Smooth muscle cell of the brain vasculature (primary cell): ENCODE results near the gene RLF.

Source experiments
- DNase-seq: peaks from one replicate; pipeline ENCODE4 v3.0.0-alpha.2; 2012; ENCODE audit warnings: low read depth, low spot score

RLF gene, protein sequence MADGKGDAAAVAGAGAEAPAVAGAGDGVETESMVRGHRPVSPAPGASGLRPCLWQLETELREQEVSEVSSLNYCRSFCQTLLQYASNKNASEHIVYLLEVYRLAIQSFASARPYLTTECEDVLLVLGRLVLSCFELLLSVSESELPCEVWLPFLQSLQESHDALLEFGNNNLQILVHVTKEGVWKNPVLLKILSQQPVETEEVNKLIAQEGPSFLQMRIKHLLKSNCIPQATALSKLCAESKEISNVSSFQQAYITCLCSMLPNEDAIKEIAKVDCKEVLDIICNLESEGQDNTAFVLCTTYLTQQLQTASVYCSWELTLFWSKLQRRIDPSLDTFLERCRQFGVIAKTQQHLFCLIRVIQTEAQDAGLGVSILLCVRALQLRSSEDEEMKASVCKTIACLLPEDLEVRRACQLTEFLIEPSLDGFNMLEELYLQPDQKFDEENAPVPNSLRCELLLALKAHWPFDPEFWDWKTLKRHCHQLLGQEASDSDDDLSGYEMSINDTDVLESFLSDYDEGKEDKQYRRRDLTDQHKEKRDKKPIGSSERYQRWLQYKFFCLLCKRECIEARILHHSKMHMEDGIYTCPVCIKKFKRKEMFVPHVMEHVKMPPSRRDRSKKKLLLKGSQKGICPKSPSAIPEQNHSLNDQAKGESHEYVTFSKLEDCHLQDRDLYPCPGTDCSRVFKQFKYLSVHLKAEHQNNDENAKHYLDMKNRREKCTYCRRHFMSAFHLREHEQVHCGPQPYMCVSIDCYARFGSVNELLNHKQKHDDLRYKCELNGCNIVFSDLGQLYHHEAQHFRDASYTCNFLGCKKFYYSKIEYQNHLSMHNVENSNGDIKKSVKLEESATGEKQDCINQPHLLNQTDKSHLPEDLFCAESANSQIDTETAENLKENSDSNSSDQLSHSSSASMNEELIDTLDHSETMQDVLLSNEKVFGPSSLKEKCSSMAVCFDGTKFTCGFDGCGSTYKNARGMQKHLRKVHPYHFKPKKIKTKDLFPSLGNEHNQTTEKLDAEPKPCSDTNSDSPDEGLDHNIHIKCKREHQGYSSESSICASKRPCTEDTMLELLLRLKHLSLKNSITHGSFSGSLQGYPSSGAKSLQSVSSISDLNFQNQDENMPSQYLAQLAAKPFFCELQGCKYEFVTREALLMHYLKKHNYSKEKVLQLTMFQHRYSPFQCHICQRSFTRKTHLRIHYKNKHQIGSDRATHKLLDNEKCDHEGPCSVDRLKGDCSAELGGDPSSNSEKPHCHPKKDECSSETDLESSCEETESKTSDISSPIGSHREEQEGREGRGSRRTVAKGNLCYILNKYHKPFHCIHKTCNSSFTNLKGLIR (N-terminal part only)

DNA sequence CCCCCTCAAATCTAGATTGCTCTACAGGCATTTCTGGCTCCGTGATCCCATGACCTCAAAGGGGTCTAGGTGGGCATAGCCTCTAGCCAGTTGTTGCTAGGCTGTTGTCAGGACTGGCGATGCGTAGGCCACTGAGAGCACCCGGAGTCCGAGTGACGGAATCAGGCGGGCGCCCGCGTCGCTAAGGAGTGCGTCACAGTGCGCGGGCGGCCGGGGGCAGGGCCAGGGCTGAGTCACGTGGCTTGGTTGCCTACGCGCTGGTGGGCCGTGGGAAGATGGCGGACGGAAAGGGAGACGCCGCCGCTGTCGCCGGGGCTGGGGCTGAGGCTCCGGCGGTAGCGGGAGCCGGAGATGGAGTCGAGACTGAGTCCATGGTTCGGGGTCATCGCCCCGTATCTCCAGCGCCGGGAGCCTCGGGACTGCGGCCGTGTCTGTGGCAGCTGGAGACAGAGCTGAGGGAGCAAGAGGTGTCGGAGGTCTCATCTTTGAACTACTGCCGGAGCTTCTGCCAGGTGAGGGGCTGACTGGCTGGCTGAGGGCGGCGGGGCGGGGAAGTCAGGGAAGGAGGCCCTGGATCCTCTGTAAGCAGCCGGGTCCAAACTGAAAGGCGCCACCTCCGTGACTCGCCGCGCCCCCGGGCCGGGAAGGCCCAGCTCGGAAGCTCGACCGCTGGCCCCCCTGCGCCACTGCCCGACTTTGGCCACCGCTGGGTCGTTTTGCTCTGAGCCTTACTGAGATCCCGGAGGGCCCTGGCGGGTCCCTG, at the start of gene RLF:
Gene RLF (plus strand): TSS at position 263 of the 763 bp plus-strand sequence. CDS start 13 bp downstream, at position 276.
- peak; percentile 83 for DNase-seq

DNA sequence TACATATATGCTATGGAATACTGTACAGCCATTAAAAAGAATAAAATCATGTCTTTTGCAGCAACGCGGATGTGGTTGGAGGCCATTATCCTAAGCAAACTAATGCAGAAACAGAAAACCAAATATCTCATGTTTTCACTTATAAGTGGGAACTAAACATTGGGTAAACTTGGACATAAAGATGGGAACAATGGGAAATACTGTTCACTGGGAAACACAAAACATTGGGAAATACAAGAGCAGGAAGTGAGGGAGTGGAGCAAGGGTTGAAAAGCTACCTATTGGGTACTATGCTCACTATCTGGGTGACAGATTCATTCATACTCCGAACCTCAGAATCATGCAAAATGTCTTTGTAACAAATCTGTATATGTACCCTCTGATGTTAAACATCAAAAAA, 46.8 kb upstream of the RLF start:
- no peak for DNase-seq

DNA sequence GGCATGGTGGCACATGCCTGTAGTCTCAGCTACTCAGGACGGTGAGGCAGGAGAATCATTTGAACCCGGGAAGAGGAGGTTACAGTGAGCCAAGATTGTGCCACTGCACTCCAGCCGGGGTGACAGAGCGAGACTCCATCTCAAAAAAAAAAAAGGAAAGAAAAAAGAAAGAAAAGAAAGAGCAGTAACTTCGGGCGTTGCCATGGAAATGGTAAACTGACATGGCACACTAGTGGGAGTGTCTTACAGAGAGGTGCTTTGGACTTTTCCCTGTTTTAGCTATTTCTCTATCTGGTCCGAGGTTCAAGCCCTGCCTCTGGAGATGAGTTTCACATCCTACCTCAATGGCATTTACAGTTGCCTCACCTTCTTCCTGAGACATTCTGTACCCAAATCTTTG, 41.1 kb upstream of the RLF start:
- DNase-seq: no peak

DNA sequence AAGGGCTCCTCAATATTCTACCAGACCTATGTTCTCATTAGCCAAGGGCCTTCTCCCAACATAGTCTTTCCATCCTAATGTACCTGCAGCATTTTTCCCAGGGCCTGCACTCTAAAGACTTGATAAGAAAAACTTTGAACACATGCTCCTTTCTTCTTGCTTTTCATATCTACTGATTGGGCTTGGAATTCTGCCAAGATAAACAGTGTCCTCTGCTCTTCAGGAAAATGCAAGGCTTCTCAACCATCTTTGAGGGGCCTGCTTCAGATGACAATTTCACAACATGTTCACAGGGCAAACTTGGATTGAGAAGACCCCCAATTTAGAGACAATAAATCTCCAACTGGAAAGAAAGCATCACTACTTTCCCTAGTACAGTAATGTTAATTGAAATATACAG, 38.3 kb upstream of the RLF start:
- DNase-seq: no peak

DNA sequence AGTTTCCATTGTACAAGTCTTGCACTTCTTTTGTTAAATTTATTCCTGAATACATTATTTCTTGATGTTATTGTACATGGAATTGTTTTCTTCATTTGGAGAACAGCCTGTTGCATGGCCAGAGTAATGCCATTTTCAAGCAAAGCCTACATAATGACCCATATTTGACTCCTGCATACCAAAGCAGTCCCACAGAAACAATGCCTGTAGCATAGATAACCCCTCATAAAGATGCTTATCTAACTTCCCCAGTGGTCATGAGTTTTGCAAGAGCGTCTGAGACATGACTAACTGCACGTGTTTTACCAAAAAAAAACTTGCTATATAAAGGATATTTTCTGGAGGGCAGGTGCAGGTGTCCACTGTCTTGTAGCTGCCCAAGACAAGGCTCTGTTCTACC, 30.3 kb upstream of the RLF start:
- no peak for DNase-seq

DNA sequence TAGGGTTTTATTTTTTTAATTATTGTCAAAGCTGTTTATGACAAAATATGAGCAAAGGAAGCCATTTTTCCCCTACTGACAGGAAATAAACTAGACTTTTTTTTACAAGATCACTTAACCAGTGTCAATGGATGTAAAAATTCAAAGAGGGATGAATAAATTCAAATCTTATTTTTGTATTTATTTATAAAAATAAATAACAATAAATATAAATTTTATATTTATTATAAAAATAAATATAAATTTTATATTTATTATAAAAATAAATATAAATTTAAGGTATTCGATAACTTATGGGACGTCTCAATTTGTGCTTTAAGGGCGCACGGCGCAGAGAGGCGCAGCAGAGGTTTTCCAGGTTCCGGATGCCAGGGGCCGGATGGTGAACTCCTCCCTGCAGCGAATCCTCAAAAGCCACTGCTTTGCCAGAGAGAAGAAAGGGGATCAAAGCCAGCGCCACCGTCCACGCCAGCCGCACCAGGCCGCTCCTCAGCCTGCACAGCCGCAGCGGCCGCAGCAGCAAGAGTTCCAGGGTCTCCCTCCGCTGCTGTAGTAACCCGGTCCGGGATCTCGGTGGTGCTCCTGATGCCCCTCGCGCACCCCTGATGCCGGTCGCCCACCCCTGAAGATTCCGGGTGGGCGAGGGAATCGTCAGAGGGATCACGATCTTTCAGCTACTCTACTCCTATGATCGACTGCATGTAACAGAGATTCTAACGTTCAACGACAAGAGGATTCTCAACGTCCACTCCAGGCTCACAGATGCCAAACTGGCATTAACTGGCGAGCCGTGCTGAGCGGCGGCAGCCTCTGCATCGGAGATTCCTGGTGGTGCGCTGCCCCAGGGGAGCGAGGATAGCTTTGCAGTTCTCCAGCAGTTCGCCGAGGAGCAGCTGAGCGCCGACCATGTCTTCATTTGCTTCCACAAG, 28.5 kb upstream of the RLF start:
- no peak for DNase-seq

DNA sequence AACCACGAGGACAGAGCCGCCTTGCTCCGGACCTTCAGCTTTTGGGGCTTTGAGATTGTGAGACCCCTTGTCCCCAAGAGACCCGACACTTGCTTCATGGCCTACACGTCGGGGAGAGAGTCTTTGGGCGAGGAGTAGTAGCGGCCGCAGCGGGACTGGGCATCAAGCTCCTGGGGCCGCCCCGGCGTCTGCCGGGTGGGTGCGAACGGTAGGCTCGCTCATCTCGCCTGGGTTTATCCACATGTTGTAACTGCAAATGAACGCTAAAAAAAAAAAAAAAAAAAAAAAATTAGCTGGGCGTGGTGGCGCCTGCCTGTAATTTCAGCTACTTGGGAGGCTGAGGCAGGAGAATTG, 27.9 kb upstream of the RLF start:
- no peak for DNase-seq

DNA sequence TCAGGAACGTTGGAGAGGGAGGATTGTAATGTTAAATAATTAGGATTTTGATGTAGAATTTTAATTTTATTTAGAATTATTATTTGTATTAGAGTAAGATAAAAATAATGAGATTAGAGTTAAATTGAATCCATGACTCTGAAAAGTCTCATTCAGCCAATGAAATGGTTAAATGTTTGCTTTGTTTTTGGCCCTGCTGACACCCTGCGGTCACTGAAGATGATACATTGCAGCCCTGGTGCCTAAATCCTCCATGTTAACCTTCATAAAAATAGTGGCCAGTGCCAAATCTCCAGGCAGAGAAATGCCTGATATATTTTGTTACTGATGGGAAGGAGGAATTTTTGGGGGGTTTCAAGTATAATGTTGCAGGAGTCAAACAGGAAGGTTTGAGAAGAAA, 27.3 kb upstream of the RLF start:
- no peak for DNase-seq

DNA sequence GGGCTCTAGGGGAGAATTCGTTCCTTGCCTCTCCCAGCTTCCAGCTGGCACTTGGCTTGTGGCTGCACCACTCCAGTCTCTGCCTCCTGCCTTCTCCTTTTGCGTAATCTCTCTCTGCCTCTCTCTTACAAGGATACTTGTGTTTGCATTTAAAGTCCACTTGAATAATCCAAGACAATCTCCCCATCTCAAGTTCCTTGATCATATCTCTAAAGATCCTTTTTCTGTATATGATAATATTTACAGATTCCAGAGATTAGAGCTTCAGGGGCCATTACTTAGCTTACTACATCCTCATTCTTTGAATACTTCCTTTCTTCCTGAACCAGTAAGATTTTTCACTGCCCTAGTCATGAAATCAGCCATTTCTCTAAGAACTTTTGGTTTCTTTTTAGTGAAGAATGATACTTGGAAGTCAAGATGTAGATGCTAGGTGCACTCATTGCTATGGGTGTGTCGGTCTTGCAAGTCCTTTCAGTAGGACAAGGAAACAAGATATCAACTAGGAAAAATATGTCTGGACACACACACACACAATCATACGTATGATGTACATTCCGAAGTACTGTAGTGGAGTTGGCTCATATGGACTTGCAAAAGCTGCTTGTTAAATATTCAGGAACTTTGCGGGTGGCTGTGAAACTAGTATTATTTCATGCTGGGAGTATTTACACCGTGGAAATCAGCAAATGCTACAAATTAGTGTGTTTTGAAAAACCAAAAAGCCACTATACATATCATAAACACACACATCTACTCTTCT, 20.8 kb upstream of the RLF start:
- no peak for DNase-seq

DNA sequence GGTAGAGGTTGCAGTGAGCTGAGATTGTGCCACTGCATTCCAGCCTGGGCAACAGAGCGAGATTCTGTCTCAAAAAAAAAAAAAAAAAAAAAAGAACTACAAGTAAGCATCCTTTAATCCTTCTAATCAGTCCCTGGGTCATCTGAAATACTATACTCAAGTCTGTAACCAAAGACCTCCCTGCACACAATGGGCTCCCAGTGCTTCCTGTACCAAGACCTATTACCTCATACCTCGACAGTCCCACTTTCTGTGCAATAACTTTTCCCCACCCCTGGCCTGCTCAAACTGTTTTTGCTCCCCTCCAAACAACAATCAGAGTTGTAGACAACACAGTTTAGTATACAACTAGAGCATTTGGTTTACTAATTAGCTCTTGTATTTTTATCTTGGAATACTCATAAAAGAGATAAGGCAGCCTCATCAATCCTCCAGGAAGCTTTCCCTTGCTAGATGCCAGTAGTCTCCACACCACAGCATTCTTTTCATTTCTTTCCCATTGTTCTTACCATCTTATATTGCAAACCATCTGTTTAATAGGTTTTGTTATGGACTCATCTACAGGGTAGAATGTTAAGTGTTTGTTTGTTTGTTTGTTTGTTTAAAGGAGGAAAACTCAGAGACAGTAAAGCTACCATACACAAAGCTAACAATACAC, 19.2 kb upstream of the RLF start:
- DNase-seq: no peak

DNA sequence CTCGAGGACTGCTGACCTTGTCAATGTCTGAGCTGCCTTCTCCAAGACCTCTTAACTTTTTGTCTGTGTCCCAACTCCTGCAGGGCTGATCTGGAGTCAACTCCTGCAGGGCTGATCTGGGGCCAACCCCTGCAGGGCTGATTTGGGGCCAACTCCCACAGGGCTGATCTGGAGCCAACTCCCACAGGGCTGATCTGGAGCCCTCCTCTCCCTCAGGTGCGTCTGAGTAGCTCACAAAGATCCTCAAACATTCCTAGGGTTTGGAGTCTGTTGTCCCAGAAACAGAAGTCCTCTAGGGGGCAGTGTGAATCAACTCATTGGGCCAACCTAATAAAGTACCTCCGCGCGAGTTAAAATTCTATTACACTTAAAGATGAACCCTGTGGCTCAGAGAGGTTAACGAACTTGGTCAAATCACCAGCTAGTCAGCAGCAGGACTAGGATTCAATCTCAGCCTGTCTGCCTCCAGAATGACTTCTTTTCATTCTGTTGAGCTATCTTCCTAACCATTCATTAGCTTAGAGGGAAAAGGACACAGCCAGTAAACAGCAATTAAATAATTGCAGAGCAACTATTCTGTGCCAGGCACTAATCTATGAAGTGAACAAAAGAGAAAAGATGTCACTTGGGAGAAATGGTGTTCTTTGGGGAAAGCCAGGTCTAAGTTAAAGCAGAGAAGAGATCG, 17.2 kb upstream of the RLF start:
- peak; percentile 32 for DNase-seq

DNA sequence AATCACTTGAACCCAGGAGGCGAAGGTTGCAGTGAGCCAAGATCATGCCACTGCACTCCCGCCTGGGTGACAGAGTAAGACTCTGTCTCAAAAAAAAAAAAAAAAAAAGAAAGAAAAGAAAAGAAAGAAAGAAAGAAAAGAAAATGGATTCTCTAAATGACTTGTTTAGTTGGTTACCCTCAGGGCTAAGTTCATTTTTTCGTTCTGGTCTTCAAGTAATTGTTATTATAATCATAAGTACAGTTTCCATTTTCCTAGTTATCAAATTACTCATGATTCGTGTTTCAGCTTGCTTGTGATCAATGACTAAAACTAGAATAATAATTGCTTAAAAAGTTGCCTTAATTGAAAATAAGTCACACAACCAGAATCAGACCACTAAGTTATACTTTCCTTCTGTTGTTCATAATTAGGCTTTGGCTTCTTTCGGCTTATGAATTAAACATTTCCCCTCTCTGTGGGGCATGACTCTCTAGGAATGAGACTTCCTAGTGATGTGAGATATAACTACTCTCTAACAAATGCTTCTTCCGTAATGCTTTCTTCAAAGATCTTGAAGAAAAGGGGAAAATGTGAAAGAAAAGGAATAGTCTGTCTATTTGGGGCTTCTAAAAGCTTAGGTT, 9.6 kb upstream of the RLF start:
- DNase-seq: no peak

DNA sequence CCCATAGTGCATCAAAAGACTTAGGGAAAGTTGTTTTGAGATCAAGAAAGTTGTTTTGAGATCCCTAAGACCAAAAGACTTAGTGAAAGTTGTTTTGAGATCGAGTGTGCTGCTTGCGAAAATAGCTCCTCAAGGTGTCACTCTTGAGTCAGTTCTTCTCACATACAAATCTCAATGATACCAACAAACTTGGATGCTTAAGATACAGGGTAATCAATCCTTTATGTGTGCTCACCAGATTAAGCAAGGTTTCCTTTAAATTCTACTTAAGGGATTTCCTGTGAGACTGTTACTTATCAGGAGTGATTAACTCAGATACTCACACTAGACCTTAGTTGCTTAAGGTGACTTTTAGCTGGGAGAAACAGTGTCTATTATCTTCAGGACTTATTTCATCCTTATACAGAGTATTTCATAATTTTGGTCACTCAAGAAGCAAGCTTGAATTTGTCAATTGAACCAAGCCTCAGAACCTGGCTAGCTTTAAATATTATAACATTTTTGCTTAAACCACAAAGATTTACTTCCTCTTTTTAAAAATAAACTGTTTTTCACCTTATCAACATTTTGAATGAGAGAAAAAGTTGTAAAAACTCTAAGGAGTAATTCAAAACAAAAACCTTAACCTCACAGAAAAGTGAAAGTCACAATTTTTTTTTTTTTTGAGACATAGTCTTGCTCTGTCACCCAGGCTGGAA, 8.0 kb upstream of the RLF start:
- DNase-seq: peak; percentile 23

DNA sequence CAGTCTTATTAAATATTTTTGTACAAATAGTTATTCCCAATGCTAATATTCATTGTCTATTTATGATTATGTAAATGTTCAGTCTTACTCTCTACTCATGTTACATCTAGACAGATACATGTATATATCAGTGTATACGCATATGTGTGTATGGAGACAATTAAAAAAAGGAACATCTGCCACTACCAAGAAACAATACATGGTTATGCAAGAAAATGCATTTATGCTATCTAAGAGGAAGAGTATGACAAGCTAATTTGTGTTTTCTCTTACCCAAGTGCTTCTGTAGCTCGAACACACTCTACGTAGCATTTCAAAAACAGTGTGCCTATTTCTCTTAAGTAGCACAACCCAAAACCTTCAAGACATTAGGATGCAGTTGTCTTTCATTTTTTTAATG, 6.1 kb upstream of the RLF start:
- DNase-seq: no peak

DNA sequence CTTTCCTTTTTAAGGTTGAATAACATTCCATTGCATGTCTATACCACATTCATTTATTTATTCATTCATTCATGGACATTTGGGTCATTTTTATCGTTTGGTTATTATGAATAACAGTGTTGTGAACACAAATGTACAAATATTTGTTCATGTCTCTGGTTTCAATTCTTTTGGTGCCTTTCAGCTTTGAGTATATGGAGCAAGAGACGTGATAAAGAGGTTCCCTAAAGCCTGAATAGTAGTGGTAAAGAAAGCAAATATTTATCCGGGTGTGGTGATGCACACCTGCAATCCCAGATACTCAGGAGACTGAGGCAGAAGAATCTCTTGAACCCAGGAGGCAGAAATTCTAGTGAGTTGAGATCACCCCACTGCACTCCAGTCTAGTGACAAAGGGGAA, 5.3 kb upstream of the RLF start:
- DNase-seq: no peak

DNA sequence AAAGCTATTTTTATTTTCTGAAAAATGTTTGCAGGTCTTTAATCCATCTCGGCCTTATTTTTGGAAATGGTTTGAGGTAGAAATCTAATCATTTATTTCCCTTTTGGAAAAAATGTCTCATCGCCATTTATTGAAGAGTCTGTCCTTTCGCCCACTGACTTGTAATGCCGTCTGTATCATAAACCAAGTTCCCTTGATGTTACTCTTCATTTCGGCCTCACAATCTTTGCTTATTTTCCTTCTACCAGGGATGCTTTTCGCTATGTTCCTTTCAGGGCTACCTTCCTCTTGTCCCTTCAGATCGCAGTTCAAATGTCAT, 422 bp upstream of the RLF start:
- DNase-seq: no peak

DNA sequence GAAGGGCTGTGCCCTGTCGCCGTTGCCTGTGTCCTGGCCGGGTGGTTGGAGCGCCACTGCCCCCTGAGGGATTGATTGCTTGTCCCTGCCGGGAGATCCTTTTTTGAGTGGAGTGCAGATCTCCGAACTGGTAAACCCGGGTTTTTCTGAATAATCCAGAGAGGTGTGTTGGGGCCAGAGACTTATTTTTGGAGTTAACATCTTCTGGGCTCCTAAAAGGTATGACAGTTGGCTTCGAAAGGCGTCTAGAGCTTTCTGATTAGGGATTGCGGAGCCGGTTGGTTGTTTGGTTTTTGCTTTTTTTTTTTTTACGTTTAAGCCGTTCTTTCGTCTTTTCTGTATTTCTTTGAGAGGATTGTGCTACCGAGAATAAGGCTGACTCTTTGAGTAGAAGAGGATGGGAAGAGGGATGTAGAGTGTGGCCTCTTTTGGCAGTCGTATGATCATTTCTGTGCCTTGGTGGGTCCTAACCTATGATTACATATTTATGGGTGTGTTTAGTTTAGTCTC, 756 bp downstream of the RLF start:
- no peak for DNase-seq
